Esophagus muscularis mucosa (tissue), 4 donors: ENCODE measurements around the gene MCM5. TPM values are rescaled to one million over a fixed set of nuclear protein-coding genes. Genes with fewer than 3 reads are reported as not detected.

Experiments used
- DNase-seq: peaks from one replicate; pipeline ENCODE4 v3.0.0-alpha.2; 2017; ENCODE audit errors: extremely low spot score
- H3K27ac ChIP-seq, 4 donors: fragments of 200-600 bp; sonication (generic); replicated peaks in 1 of 4; 1 replicate in 3 of 4; 2 replicates in 1 of 4; pipeline ENCODE4 v1.5.1; 2016 to 2019; ENCODE audit warnings: mild to moderate bottlenecking in 1 of 4
- H3K27me3 ChIP-seq, 4 donors: fragments of 200-600 bp; sonication (generic); one replicate each; pipeline versions ENCODE4 v1.5.1 to v1.6.0; 2016 to 2019
- H3K36me3 ChIP-seq, 4 donors: fragments of 200-600 bp; sonication (generic); one replicate each; pipeline ENCODE4 v1.5.1; 2016 to 2019
- H3K4me1 ChIP-seq, 4 donors: fragments of 200-600 bp; sonication (generic); one replicate each; pipeline ENCODE4 v1.5.1; 2016 to 2019
- H3K4me3 ChIP-seq, 4 donors: fragments of 200-600 bp; sonication (generic); 1 replicate in 2 of 4; 2 replicates in 2 of 4; pipeline ENCODE4 v1.5.1; 2016 to 2019; ENCODE audit warnings: mild to moderate bottlenecking in 4 of 4, moderate library complexity in 1 of 4
- H3K9me3 ChIP-seq, 4 donors: fragments of 200-600 bp; sonication (generic); 1 replicate in 3 of 4; 2 replicates in 1 of 4; pipeline ENCODE4 v1.5.1; 2016 to 2019
- EP300 ChIP-seq: sonication (generic); formaldehyde crosslinking; IDR thresholded peaks from one replicate; pipeline ENCODE4 v1.6.1; 2017; ENCODE audit warnings: antibody characterized with exemption
- POLR2A ChIP-seq: fragments of 450-650 bp; IDR thresholded peaks from one replicate; pipeline ENCODE4 v1.6.1; 2017; ENCODE audit warnings: antibody characterized with exemption, moderate library complexity, mild to moderate bottlenecking, low read depth
- POLR2AphosphoS5 ChIP-seq, 2 donors: sonication (generic); formaldehyde crosslinking; IDR thresholded peaks; one replicate each; pipeline ENCODE4 v1.6.1; 2017; ENCODE audit warnings: antibody characterized with exemption in 2 of 2
- WGBS: methylation state at CpG from one replicate; pipeline ENCODE4 v1.1.5; 2018; 5-methylcytosine and 5-hydroxymethylcytosine counted together
- intact Hi-C: fragments of 100-400 bp; cut with DNase I; formaldehyde crosslinking; loops from one replicate; pipeline ENCODE4 v1.15.1; 2023
- total RNA-seq, 4 donors: library from RNA; depleted of rRNA; stranded (reverse); fragments of >200 nt; gene quantifications; one replicate each; pipeline versions ENCODE4 v1.1.0 to v1.2.1, GENCODE V29; 2016
- TF ChIP-seq, protein P1 (sequence below), 3 experiments: fragments of 200-600 bp in 2 of 3; fragments of 450-650 bp in 1 of 3; sonication (generic) in 2 of 3; IDR thresholded peaks; one replicate each; pipeline ENCODE4 v1.5.1; 2017 to 2019; ENCODE audit warnings: antibody characterized with exemption in 3 of 3, mild to moderate bottlenecking in 2 of 3, moderate library complexity in 1 of 3

MCM5 gene
- total RNA-seq, 4 donors from 2014 or later, result 9.1 to 22.2 (median 16.4) TPM

DNA sequence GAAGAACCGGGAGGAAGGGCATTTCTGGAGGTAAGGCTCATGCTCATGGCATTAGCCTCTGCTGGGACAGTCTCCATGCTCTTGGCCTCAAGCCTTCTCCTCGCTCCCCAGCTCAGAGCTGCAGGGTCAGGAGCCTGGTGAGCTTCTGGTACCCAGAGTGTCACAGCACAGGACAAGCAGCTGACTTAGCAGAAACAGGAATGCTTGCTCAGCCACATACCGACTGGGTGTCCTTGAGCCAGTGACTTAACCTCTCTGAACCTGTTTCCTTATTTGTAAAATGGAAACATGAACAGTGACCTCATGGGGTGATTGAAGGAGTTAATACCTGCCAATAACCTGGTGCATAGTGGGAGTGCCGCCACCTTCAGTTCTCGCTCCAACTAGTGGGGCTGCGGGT lies 72.5 kb downstream of the MCM5 start:
- TF ChIP-seq EP300 (no peak), POLR2AphosphoS5 (IDR thresholded peaks at IDR 0.05) (no peak), POLR2A (no peak)
- TF ChIP-seq, protein P1, sequence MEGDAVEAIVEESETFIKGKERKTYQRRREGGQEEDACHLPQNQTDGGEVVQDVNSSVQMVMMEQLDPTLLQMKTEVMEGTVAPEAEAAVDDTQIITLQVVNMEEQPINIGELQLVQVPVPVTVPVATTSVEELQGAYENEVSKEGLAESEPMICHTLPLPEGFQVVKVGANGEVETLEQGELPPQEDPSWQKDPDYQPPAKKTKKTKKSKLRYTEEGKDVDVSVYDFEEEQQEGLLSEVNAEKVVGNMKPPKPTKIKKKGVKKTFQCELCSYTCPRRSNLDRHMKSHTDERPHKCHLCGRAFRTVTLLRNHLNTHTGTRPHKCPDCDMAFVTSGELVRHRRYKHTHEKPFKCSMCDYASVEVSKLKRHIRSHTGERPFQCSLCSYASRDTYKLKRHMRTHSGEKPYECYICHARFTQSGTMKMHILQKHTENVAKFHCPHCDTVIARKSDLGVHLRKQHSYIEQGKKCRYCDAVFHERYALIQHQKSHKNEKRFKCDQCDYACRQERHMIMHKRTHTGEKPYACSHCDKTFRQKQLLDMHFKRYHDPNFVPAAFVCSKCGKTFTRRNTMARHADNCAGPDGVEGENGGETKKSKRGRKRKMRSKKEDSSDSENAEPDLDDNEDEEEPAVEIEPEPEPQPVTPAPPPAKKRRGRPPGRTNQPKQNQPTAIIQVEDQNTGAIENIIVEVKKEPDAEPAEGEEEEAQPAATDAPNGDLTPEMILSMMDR (IDR thresholded peaks at IDR 0.05), result no peak
- Histone ChIP-seq H3K27me3 (no peaks in the 10 kb centered on the region), H3K4me3 (no peak overlapping the region), H3K27ac (no peak overlapping the region), H3K4me1 (peaks cover 21 to 31% (median 28%) of the 10 kb centered on the region in 4 donors), H3K9me3 (no peaks in the 10 kb centered on the region), H3K36me3 (no peaks in the 10 kb centered on the region)
- no peak for DNase-seq
- intact Hi-C loops, result loop anchor here (5.0 kb wide), 1 partner anchor 75 kb away; no protein-coding TSS in a partner anchor
- 86% methylated on average over 4 of the region's 6 CpGs for WGBS

DNA sequence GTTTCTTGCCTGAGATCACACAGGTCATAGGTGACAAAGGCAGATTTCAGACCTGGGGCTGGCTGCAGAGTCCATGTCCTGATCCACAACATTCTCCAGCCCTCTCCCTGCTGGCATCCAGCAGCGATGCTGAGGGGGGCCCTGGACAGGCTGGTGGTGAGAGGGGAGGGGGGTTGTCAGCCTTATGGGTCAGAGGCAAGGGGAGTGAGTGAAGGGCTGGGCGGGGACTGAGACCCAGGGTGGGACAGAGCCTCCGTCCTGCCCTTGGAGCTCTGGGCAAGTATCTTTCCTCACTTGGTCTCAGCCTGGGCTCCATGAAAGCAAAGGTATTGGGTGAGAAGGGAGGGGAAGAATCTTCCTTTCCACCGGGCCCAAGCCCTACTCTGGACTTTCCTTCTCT lies 74.0 kb downstream of the MCM5 start:
- no peak overlapping the region for H3K27ac ChIP-seq

More for the DNA sequence above, 74.0 kb downstream of the MCM5 start:
- H3K27me3 ChIP-seq, result no peaks in the 10 kb centered on the region
- intact Hi-C loops, result loop anchor here (5.0 kb wide), 1 partner anchor 73 kb away; no protein-coding TSS in a partner anchor
- peaks cover 7 to 31% (median 28%) of the 10 kb centered on the region in 4 donors for H3K4me1 ChIP-seq
- no peak overlapping the region for H3K4me3 ChIP-seq
- no peaks in the 10 kb centered on the region for H3K36me3 ChIP-seq
- H3K9me3 ChIP-seq, result no peaks in the 10 kb centered on the region
- no peak for DNase-seq
- 87% methylated on average over 4 of the region's 4 CpGs for WGBS
- TF ChIP-seq EP300, result no peak
- TF ChIP-seq, protein P1 (IDR thresholded peaks at IDR 0.05), result no peak
- no peak for TF ChIP-seq POLR2A
- no peak for TF ChIP-seq POLR2AphosphoS5 (IDR thresholded peaks at IDR 0.05)

Other genes starting within 250 kb of the MCM5 start
- 10 to 100 TPM; 12.4 to 19.9 (median 17.0) TPM for gene HMGXB4, start 142.6 kb upstream of the MCM5 start, total RNA-seq
- gene TOM1, start 100.2 kb upstream of the MCM5 start, total RNA-seq, result 10 to 100 TPM; 22.8 to 44.6 (median 35.8) TPM
- 100 to 1,000 TPM in 1 of 4 donors, 10 to 100 TPM in 2, 1 to 10 TPM in 1; 8.7 to 603 (median 13.0) TPM for gene HMOX1, start 19.0 kb upstream of the MCM5 start, total RNA-seq
- 10 to 100 TPM; 18.4 to 53.6 (median 31.7) TPM for gene RASD2, start 140.7 kb downstream of the MCM5 start, total RNA-seq
- gene MB, start 217.2 kb downstream of the MCM5 start, total RNA-seq, result 1 to 10 TPM in 1 of 4 donors, under 1 TPM in 1, not detected in 2; 0.63 to 3.0 TPM
- 10 to 100 TPM; 10.1 to 21.0 (median 12.1) TPM for gene APOL6, start 248.3 kb downstream of the MCM5 start, total RNA-seq